A673 (cell line): Measurements from ENCODE around the gene BRD2. TPM values are rescaled to one million over a fixed set of nuclear protein-coding genes. Genes with fewer than 3 reads are reported as not detected.

ENCODE experiments used
- BruUV-seq: library from RNA; stranded (reverse); fragments of 400-500 nt; replicated peaks from 2 replicates; lab custom pipeline; 2021; lab: Mats Ljungman, UMichigan
- CTCF ChIA-PET: fragments of 300-600 bp; sonication (Branson Sonifier 250); formaldehyde crosslinking; loops from one replicate; lab custom pipeline; 2022; ENCODE audit warnings: antibody characterized with exemption; lab: Charles Lee
- POLR2A ChIA-PET: fragments of 300-600 bp; sonication (Branson Sonifier 250); formaldehyde crosslinking; loops from one replicate; lab custom pipeline; 2022; ENCODE audit warnings: antibody characterized with exemption; ENCODE audit not compliant: low non-redundant PET; lab: Charles Lee
- DNase-seq: peaks from one replicate; pipeline ENCODE4 v3.0.0-alpha.2; 2015; ENCODE audit warnings: low spot score
- H3K27ac ChIP-seq: fragments of 200-600 bp; sonication (generic); 2 replicates; pipeline ENCODE4 v1.5.1; 2016; ENCODE audit warnings: mixed run types, low read depth, mild to moderate bottlenecking, mixed read lengths, antibody characterized with exemption, low read length; ENCODE audit not compliant: poor library complexity, severe bottlenecking
- H3K27me3 ChIP-seq: fragments of 200-600 bp; sonication (generic); replicated peaks from 2 replicates; pipeline ENCODE4 v1.6.1; 2017; ENCODE audit warnings: mixed run types, low read depth, mild to moderate bottlenecking, mixed read lengths, antibody characterized with exemption, low read length; ENCODE audit not compliant: insufficient read depth, poor library complexity
- H3K36me3 ChIP-seq: fragments of 200-600 bp; sonication (generic); 2 replicates; pipeline ENCODE4 v1.6.1; 2016; ENCODE audit warnings: mixed run types, mild to moderate bottlenecking, mixed read lengths, antibody characterized with exemption, low read length; ENCODE audit not compliant: insufficient read depth, poor library complexity, severe bottlenecking
- H3K4me1 ChIP-seq: fragments of 200-600 bp; sonication (generic); 2 replicates; pipeline ENCODE4 v1.6.1; 2017; ENCODE audit warnings: mixed run types, mild to moderate bottlenecking, mixed read lengths, antibody characterized with exemption, low read length; ENCODE audit not compliant: insufficient read depth, poor library complexity, severe bottlenecking
- H3K4me3 ChIP-seq: fragments of 200-600 bp; sonication (generic); 2 replicates; pipeline ENCODE4 v1.5.1; 2016; ENCODE audit warnings: low read depth, mixed run types, mild to moderate bottlenecking, mixed read lengths, low read length; ENCODE audit not compliant: poor library complexity, severe bottlenecking
- H3K9me3 ChIP-seq: fragments of 200-600 bp; sonication (generic); 2 replicates; pipeline ENCODE4 v1.6.1; 2016; ENCODE audit warnings: mixed run types, low read depth, mild to moderate bottlenecking, mixed read lengths, antibody characterized with exemption, low read length; ENCODE audit not compliant: poor library complexity, severe bottlenecking
- EZH2 ChIP-seq: fragments of 200-600 bp; sonication (generic); IDR thresholded peaks from 2 replicates; pipeline ENCODE4 v1.6.1; 2017; ENCODE audit warnings: borderline replicate concordance, low read depth, mild to moderate bottlenecking, mixed read lengths, antibody characterized with exemption, low read length; ENCODE audit not compliant: poor library complexity, severe bottlenecking
- intact Hi-C: fragments of 100-400 bp; cut with micrococcal nuclease; formaldehyde crosslinking; loops from one replicate; pipeline ENCODE4 v1.10.0; 2022; ENCODE audit not compliant: unreplicated experiment
- total RNA-seq: library from RNA; stranded (reverse); gene quantifications from 2 replicates; pipeline ENCODE4 v1.2.3, GENCODE V29; 2021
- TF ChIP-seq, protein P1 (sequence below): fragments of 300-800, 200-600 bp; sonication (generic); conservative IDR thresholded peaks from 2 replicates; pipeline ENCODE4 v1.5.1; 2017; ENCODE audit warnings: low read depth, mild to moderate bottlenecking, antibody characterized with exemption, low read length, moderate library complexity, mixed read lengths

Gene BRD2
- total RNA-seq, 1 experiment from 2014 or later = 335 TPM

DNA sequence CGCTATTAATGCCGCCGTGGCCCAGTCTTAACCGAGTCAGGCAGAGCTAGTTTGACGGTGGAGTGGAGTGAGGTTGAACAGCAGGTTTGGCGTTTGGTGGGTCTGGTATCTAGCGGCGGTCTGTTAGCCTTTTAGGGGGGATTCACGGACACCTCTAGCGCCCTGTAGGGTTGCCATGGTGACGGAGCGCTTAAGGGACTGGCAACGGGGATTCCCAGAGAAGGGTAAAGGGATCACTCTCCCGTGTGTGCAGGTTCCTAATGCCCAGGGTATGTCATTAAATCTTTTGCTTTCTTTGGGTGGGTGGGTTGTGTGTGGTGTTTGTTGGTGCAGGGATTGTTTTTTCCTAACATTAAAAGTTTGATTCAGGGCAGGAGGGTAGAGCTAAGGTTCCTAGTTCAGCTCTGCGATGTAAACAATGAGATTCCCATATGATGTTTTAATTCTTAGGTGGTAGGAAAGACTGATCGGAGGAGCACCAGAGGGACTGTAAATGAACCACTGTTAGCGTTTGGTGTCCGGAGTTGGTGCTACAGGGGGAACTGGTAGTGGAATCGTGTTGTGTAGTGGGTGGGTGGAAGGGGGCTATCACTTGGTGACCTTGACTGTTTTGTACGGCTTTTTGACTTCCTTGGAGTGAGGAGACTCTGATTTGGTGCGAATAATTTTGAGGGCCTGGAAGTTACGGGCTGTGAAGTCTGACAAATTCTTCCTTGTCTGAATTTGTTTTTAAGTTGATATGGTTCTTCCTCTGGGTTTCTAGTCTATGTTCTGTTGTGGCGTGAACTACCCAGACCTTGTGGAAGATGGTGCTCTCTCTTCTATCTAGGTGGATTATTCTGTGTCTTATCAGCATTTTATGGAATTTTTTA lies 5.0 kb downstream of the BRD2 start:
- Histone ChIP-seq H3K4me3 (peak overlapping the region; percentile 94), H3K36me3 (peaks cover 63% of the 10 kb centered on the region), H3K9me3 (no peaks in the 10 kb centered on the region), H3K27me3 (no peaks in the 10 kb centered on the region), H3K4me1 (peaks cover 25% of the 10 kb centered on the region), H3K27ac (peak overlapping the region; percentile 86)
- intact Hi-C loops = loop anchor here (10.0 kb wide), 1 partner anchor 451 kb away; the partner anchor contains the start of gene SYNGAP1
- no peak for TF ChIP-seq EZH2
- TF ChIP-seq, protein P1, sequence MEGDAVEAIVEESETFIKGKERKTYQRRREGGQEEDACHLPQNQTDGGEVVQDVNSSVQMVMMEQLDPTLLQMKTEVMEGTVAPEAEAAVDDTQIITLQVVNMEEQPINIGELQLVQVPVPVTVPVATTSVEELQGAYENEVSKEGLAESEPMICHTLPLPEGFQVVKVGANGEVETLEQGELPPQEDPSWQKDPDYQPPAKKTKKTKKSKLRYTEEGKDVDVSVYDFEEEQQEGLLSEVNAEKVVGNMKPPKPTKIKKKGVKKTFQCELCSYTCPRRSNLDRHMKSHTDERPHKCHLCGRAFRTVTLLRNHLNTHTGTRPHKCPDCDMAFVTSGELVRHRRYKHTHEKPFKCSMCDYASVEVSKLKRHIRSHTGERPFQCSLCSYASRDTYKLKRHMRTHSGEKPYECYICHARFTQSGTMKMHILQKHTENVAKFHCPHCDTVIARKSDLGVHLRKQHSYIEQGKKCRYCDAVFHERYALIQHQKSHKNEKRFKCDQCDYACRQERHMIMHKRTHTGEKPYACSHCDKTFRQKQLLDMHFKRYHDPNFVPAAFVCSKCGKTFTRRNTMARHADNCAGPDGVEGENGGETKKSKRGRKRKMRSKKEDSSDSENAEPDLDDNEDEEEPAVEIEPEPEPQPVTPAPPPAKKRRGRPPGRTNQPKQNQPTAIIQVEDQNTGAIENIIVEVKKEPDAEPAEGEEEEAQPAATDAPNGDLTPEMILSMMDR = no peak
- CTCF ChIA-PET = interaction anchor here (1.5 kb wide), 2 partner anchors 11 to 40 kb away, joined by 4 read pairs; no protein-coding TSS in a partner anchor
- POLR2A ChIA-PET = no interaction called here
- no TSS peak for BruUV-seq
- peak; percentile 73 for DNase-seq

DNA sequence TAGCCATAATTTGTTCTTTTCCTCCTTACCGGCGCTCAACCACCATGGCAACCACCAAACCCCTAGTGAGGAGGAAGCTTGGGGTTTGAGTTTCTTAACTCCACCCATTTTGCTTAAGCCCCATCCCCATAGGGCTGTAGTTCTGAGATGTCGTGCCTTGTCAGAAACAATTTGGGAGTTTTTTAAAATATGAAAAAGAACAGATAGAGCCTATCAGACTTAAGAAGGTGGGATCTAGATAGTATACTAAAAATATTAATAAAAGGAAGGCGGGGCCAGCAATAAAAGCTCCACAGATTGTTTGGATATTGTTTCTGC lies 5.6 kb downstream of the BRD2 start:
- BruUV-seq = TSS peak; percentile 32
- TF ChIP-seq, protein P1 = no peak
- no peak for TF ChIP-seq EZH2
- H3K27ac ChIP-seq = no peak overlapping the region
- ChIA-PET CTCF (interaction anchor here (1.5 kb wide), 2 partner anchors 11 to 41 kb away, joined by 4 read pairs; no protein-coding TSS in a partner anchor), POLR2A (no interaction called here)
- H3K36me3 ChIP-seq = peaks cover 69% of the 10 kb centered on the region
- peaks cover 25% of the 10 kb centered on the region for H3K4me1 ChIP-seq
- H3K4me3 ChIP-seq = peak overlapping the region; percentile 94
- no peaks in the 10 kb centered on the region for H3K27me3 ChIP-seq
- DNase-seq = peak; percentile 71
- intact Hi-C loops = loop anchor here (10.0 kb wide), 1 partner anchor 451 kb away; the partner anchor contains the start of gene SYNGAP1
- H3K9me3 ChIP-seq = no peaks in the 10 kb centered on the region

DNA sequence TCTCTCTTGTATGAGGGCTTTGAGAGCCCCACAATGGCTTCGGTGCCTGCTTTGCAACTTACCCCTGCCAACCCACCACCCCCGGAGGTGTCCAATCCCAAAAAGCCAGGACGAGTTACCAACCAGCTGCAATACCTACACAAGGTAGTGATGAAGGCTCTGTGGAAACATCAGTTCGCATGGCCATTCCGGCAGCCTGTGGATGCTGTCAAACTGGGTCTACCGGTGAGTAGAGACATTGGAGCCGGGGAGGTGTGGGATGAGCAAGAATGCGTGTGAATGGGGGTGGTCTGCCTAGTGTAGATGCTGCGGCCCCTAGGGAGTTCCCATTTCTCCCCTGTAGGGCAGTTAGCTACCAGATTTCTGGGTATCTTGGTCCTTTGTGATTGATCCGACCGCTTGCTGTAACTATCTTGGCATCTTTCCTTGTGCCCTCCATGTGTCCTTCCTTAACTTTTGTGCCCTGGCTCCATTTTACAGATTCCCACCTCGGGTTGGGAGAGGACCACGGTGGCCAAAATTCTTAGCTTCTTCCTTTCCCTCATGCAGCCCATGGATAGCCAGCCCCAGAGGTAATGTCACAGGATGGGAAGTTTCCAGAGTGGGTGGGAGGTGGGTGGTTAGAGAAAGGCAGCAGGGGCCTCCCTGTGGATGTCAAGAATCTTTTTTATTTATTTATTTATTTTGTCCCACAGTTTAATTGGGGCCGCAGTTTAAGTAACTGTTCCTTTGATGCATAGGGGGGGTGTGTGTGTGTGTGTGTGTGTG lies 6.3 kb downstream of the BRD2 start:
- peaks cover 17% of the 10 kb centered on the region for H3K4me1 ChIP-seq
- BruUV-seq = no TSS peak
- H3K9me3 ChIP-seq = no peaks in the 10 kb centered on the region
- intact Hi-C loops = loop anchor here (10.0 kb wide), 1 partner anchor 450 kb away; the partner anchor contains the start of gene SYNGAP1
- DNase-seq = peak; percentile 30
- ChIA-PET POLR2A (interaction anchor here (0.6 kb wide), 1 partner anchor 90 kb away, joined by 24 read pairs; no protein-coding TSS in a partner anchor), CTCF (interaction anchor here (1.5 kb wide), 2 partner anchors 10 to 41 kb away, joined by 4 read pairs; no protein-coding TSS in a partner anchor)
- no peaks in the 10 kb centered on the region for H3K27me3 ChIP-seq
- no peak for TF ChIP-seq EZH2
- TF ChIP-seq, protein P1 = no peak
- peak overlapping the region; percentile 1 for H3K27ac ChIP-seq
- peak overlapping the region; percentile 94 for H3K4me3 ChIP-seq
- H3K36me3 ChIP-seq = peaks cover 76% of the 10 kb centered on the region
